Motor neuron (in vitro differentiated cells): ENCODE measurements around the gene PSD4. TPM values are rescaled to one million over a fixed set of nuclear protein-coding genes. Genes with fewer than 3 reads are reported as not detected.

Experiments
- ATAC-seq, 8 experiments: fragments of 200-7000 bp; cut with Tn5 transposase; replicated peaks in 6 of 8; 2 replicates each; pipeline ENCODE4 v1.8.0; 2021; ENCODE audit warnings: mild to moderate bottlenecking in 8 of 8, moderate library complexity in 8 of 8
- H3K27ac ChIP-seq, 2 donors: fragments of 250-450 bp; sonication (Bioruptor Pico); 2 replicates each; pipeline ENCODE4 v1.9.0; 2021; ENCODE audit warnings: antibody characterized with exemption in 2 of 2, mild to moderate bottlenecking in 2 of 2, moderate library complexity in 1 of 2
- H3K4me1 ChIP-seq, 2 donors: fragments of 250-450 bp; sonication (Bioruptor Pico); replicated peaks in 1 of 2; 2 replicates each; pipeline ENCODE4 v1.6.1; 2021; ENCODE audit warnings: antibody characterized with exemption in 2 of 2, mild to moderate bottlenecking in 2 of 2, moderate library complexity in 1 of 2
- H3K4me3 ChIP-seq, 5 donors: fragments of 250-450 bp; sonication (Bioruptor Pico); 2 replicates each; pipeline ENCODE4 v1.9.0; 2021; ENCODE audit warnings: antibody characterized with exemption in 5 of 5, mild to moderate bottlenecking in 5 of 5, moderate library complexity in 4 of 5
- WGBS, 10 experiments: fragments of 450-650 bp; shearing (Covaris generic); methylation state at CpG; one replicate each; pipeline ENCODE4 v1.0.0; 2022; 5-methylcytosine and 5-hydroxymethylcytosine counted together
- in situ Hi-C, 9 experiments: fragments of 400-800 bp; cut with MboI; loops; one replicate each; pipeline ENCODE4 v1.15.0; 2021; ENCODE audit warnings: low sequenced_read_pairs in 9 of 9, low pct_unique_long_range_greater_than_20kb in 2 of 9; ENCODE audit not compliant: unreplicated experiment in 9 of 9
- total RNA-seq, 8 experiments: library from RNA; unstranded; fragments of 300-600 nt; gene quantifications; 2 replicates each; pipeline versions ENCODE4 v1.2.3 to v1.2.4, GENCODE V29; 2022

Gene PSD4
- total RNA-seq, 8 experiments from 2014 or later: 0.37 to 9.1 (median 1.3) TPM

DNA sequence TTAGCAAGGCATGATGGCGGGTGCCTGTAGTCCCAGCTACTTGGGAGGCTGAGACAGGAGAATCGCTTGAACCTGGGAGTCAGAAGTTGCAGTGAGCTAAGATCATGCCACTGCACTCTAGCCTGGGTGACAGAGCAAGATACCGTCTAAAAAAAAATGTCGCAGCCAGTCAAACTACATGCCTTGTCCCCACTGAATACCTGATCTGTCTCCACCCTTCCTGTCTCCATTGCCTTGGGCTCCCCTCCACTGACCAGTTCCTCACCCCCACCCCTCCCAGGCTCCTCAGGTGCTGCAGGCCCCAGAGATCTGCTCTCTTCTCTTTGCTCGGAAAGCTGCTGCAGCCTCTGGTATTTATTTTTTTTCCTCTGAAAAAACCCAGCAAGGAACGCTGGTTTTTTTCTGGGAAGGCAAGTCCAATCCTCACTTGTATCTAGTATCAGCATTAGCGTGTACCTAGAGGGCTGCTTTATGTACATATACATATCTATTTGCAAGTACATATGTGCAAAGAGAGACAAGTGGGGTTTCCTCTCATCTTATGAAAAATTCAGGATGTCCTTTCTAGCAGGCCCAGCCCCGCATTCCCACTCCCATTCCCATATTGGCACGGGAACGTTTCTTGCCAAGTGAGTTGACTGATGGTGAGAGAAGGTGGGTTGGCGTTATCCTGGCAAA is 4.4 kb downstream of the PSD4 start:
- WGBS, 10 experiments: 22 to 100% (median 80%) methylated on average over 1 to 5 of the region's 11 CpGs; no CpG with 5 or more reads in 3 of the 10 experiments
- peaks cover 10 to 14% of the 10 kb centered on the region in 2 donors for H3K4me1 ChIP-seq
- H3K4me3 ChIP-seq: no peak overlapping the region
- ATAC-seq: peak in 3 of 8 experiments; percentile 32 to 92 (median 50)
- no peak overlapping the region for H3K27ac ChIP-seq
- in situ Hi-C loops: no loop called here

- peaks cover 11 to 17% of the 10 kb centered on the region in 2 donors for H3K4me1 ChIP-seq
- in situ Hi-C loops: no loop called here
- H3K4me3 ChIP-seq: no peak overlapping the region
- no peak for ATAC-seq
- WGBS, 10 experiments: 70 to 100% (median 83%) methylated on average over 1 to 3 of the region's 4 CpGs; no CpG with 5 or more reads in 5 of the 10 experiments
- H3K27ac ChIP-seq: no peak overlapping the region
These were observed 5.1 kb downstream of the PSD4 start for GRCh38 chr2:113178891-113179290.

DNA sequence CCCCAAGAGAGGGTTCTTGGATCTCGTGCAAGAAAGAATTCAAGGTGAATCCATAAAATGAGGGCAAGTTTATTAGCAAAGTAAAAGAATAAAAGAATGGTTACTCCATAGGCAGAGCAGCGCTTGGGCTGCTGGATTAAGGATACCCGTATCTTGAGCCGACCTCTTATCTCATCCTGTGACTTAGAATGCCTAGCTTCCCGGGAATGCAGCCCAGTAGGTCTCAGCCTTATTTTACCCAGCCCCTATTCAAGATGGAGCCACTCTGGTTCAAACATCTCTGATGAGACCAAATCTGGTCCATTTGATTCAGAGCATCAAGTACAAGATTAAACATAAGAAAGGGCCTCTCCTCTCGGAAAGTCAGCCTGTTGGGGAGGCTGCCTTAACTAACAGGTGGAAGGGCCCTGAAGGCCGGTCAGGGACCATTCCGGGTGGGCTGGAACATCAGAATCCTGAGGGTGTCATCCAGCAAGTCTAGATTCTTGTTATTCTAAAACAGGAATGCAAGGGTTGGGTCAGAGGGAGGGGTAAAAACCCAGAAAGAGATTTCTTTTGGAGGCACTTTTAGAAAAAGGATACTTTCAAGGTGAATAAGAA is 5.8 kb downstream of the PSD4 start:
- WGBS, 10 experiments: 74 to 100% (median 91%) methylated on average over 2 to 8 of the region's 8 CpGs; no CpG with 5 or more reads in 1 of the 10 experiments
- in situ Hi-C loops: no loop called here
- peaks cover 11 to 12% of the 10 kb centered on the region in 2 donors for H3K4me1 ChIP-seq
- ATAC-seq: no peak
- no peak overlapping the region for H3K27ac ChIP-seq
- no peak overlapping the region for H3K4me3 ChIP-seq

GRCh38 chr2:113180131-113180946 is 6.6 kb downstream of the PSD4 start:
- 51 to 100% (median 90%) methylated on average over 1 to 11 of the region's 17 CpGs; no CpG with 5 or more reads in 1 of the 10 experiments for WGBS, 10 experiments
- ATAC-seq: no peak
- no peak overlapping the region for H3K4me3 ChIP-seq
- in situ Hi-C loops: no loop called here
- peaks cover 3 to 4% of the 10 kb centered on the region in 2 donors for H3K4me1 ChIP-seq
- H3K27ac ChIP-seq: no peak overlapping the region

DNA sequence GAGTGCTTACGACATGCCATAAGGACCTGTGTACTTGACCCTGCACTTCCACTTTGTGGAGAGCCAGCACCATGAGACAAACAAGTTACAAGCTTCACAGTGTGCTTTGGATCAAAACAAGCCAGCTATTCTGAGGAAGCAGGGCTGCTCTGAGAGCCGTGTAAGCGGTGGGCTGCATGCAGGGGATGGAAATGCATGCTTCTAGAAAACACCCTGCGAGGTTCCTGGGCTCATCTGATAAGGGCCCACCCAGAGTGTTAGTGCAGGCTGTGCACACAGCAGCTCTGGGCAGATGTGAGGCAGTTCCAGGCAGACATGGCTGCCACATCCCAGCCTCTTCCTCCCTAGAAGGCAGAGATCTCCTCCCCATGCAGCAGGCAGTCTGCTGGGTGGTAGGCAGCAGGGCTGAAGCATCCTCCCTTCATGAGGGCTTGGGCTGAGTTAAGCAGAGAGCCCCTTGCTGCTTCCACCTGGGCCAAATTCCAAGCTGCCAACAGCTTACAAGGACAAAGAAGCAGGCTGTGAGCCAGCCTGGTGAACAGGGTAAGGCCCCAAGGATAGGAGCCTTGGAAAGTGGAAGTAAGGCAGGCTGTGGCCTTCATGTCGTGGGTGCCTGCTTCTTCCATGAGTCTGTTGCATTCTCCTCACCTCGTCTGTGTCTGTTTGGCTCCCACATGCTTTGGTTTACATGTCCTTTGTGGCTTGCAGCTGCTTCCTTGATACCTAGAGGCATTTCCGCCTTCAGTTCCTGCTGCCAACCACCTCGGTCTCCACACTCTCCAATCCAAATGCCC is 7.7 kb downstream of the PSD4 start:
- Histone ChIP-seq H3K4me1 (peaks cover 2 to 3% of the 10 kb centered on the region in 2 donors), H3K27ac (no peak overlapping the region), H3K4me3 (no peak overlapping the region)
- in situ Hi-C loops: no loop called here
- WGBS, 10 experiments: 60 to 93% (median 80%) methylated on average over 1 to 4 of the region's 8 CpGs; no CpG with 5 or more reads in 1 of the 10 experiments
- ATAC-seq: peak in 3 of 8 experiments; percentile 25 to 39 (median 27)

GRCh38 chr2:113182471-113183260 is 8.9 kb downstream of the PSD4 start:
- 67 to 100% (median 97%) methylated on average over 1 to 5 of the region's 15 CpGs; no CpG with 5 or more reads in 7 of the 10 experiments for WGBS, 10 experiments
- in situ Hi-C loops: no loop called here
- H3K4me3 ChIP-seq: no peak overlapping the region
- no peak overlapping the region for H3K27ac ChIP-seq
- ATAC-seq: no peak
- peaks cover 2 to 3% of the 10 kb centered on the region in 2 donors for H3K4me1 ChIP-seq

GRCh38 chr2:113183264-113183663 is 9.5 kb downstream of the PSD4 start:
- peaks cover 2 to 3% of the 10 kb centered on the region in 2 donors for H3K4me1 ChIP-seq
- ATAC-seq: no peak
- in situ Hi-C loops: no loop called here
- H3K27ac ChIP-seq: no peak overlapping the region
- no peak overlapping the region for H3K4me3 ChIP-seq
- WGBS, 10 experiments: 60 to 100% (median 74%) methylated on average over 1 to 3 of the region's 8 CpGs; no CpG with 5 or more reads in 6 of the 10 experiments

GRCh38 chr2:113183703-113184102 is 9.9 kb downstream of the PSD4 start:
- no peak overlapping the region for H3K27ac ChIP-seq
- ATAC-seq: no peak
- in situ Hi-C loops: no loop called here
- peaks cover 2 to 3% of the 10 kb centered on the region in 2 donors for H3K4me1 ChIP-seq
- 43 to 100% (median 65%) methylated on average over 1 to 2 of the region's 2 CpGs; no CpG with 5 or more reads in 2 of the 10 experiments for WGBS, 10 experiments
- no peak overlapping the region for H3K4me3 ChIP-seq

- in situ Hi-C loops: no loop called here
- WGBS, 10 experiments: 0 to 100% (median 73%) methylated on average over 1 to 6 of the region's 8 CpGs; no CpG with 5 or more reads in 4 of the 10 experiments
- ATAC-seq: no peak
These were observed 10.9 kb downstream of the PSD4 start for GRCh38 chr2:113184531-113185230.

GRCh38 chr2:113185664-113186432 is 12.1 kb downstream of the PSD4 start:
- ATAC-seq: peak in 3 of 8 experiments; percentile 88 to 89 (median 89)
- peaks cover 2 to 3% of the 10 kb centered on the region in 2 donors for H3K4me1 ChIP-seq
- H3K4me3 ChIP-seq: no peak overlapping the region
- in situ Hi-C loops: no loop called here
- WGBS, 10 experiments: 7 to 100% (median 80%) methylated on average over 1 to 9 of the region's 10 CpGs; no CpG with 5 or more reads in 2 of the 10 experiments
- H3K27ac ChIP-seq: no peak overlapping the region

More at GRCh38 chr2:113184531-113185230, 10.9 kb downstream of the PSD4 start:
- H3K4me1 ChIP-seq: peaks cover 2 to 3% of the 10 kb centered on the region in 2 donors
- no peak overlapping the region for H3K4me3 ChIP-seq
- no peak overlapping the region for H3K27ac ChIP-seq

GRCh38 chr2:113186433-113186796 is 12.6 kb downstream of the PSD4 start:
- WGBS, 10 experiments: 36 to 100% (median 69%) methylated on average over 1 to 5 of the region's 5 CpGs; no CpG with 5 or more reads in 3 of the 10 experiments
- Histone ChIP-seq H3K27ac (no peak overlapping the region), H3K4me3 (no peak overlapping the region), H3K4me1 (peaks cover 2 to 3% of the 10 kb centered on the region in 2 donors)
- in situ Hi-C loops: no loop called here
- ATAC-seq: peak in 3 of 8 experiments; percentile 33 to 67 (median 37)
